HS-5 (cell line): Measurements from ENCODE around the gene RPL13.

Experiments used
- DNase-seq: peaks from one replicate; pipeline ENCODE4 v3.0.0-alpha.2; 2012; ENCODE audit warnings: low read depth

Gene RPL13

DNA sequence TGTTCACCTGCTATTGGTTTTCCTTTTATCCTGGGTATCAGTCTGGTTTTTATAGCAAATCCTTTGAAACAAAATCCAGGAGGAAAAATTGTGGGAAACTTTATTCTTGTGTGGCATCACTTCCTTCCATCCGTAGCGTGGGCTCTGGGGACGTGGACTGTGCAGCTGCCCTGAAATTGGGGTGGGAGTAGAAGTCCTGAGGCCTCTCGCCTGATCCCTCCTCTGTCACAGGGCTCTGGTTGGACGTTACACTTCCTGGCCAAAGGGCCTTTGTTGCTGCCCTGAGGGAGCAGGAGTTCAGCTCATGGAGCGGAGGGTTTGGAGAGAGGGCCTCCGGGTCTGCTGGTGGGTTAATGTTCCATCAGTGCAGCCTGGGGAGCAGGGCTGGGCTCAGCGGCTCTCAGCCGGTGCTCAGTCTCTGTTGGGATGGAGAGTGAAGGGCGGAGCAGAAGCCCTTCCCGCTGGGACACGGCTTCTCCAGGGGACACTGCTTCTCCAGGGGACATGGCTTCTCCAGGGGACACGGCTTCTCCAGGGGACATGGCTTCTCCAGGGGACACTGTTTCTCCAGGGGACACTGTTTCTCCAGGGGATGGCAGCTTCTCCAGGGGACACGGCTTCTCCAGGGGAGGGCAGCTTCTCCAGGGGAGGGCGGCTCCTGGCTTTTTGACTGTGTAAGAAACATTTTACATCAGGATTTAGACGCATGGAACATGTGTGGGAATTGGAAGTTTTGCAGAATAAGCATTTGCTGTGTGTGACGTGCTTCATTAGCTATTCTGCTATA is 15.2 kb upstream of the RPL13 start:
- DNase-seq, result no peak

DNA sequence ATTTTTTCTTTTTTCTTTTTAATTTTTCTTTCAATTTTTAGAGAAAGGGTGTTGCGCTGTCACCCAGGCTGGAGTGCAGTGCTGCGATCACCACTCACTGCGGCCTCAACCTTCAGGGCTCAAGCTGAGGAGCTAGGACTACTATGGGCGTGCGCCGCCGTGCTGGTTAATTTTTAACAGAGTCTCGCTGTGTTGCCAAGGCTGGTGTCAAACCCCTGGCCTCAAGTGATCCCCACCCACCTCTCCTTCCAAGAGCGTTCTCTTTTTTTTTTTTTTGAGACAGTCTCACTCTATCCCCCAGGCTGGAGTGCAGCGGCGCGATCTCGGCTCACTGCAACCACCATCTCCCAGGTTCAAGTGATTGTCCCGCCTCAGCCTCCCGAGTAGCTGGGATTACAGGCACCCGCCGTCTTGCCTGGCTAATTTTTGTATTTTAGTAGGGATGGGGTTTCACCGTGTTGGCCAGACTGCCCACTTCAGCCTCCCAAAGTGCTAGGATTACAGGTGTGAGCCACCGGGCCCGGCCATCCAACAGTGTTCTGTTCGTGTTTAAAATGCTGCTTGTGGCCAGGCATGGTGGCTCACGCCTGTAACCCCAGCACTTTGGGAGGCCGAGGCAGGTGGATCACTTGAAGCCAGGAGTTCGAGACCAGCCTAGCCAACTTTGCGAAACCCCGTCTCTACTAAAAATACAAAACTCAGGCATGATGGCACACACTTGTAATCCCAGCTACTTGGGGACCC is 14.5 kb upstream of the RPL13 start:
- DNase-seq, result no peak

DNA sequence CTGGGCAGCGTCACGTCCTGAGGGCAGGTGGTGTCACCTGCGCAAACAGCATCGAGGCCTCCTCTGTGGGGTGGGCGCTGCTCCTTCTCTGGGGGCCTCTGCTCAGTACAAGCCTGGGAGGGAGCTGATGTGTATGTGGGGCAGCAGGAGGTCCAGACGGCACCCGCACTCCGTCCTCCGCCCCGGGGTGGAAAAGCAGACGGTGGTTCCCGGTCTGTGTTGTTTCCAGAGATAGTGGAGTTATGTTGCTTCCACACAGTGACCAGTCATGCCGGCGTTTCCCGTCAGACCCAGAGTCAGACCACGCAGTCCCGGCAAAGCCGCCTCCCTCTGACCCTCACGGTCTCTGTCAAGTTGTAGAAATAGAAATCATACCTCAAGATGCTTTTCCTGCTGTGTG is 13.7 kb upstream of the RPL13 start:
- DNase-seq, result no peak

DNA sequence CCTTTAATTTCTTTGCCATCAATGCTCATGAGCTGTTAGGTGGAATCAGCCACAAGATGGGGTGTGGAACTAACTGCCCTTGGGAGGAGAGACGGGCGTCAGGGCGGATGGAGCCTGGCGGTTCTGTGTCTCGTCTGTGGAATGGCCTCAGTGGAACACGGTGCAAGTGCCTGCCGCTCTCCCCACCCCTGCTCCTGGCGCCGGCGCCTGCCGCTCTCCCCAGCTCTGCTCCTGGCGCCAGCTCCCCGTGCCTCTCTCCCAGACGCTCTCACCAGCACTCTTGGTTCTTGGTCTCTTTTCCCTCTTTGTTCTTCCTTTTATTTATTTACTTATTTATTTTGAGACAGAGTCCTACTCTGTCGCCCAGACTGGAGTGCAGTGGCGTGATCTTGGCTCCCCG is 13.2 kb upstream of the RPL13 start:
- no peak for DNase-seq

DNA sequence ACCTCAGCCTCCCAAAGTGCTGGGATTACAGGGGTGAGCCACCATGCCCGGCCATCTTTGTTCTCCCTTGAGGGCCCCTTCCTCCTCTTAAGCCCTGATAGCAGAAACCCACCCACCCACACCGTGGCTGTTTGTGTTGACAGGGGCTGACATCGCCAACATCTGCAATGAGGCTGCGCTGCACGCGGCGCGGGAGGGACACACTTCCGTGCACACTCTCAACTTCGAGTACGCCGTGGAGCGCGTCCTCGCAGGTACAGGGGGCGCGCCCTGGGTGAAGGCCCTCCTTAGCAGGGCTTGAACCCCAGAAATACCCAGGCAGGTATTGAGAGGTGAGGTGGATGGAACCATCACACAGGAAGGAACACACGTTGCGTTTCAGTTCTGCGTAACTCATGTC is 12.6 kb upstream of the RPL13 start:
- DNase-seq, result no peak

DNA sequence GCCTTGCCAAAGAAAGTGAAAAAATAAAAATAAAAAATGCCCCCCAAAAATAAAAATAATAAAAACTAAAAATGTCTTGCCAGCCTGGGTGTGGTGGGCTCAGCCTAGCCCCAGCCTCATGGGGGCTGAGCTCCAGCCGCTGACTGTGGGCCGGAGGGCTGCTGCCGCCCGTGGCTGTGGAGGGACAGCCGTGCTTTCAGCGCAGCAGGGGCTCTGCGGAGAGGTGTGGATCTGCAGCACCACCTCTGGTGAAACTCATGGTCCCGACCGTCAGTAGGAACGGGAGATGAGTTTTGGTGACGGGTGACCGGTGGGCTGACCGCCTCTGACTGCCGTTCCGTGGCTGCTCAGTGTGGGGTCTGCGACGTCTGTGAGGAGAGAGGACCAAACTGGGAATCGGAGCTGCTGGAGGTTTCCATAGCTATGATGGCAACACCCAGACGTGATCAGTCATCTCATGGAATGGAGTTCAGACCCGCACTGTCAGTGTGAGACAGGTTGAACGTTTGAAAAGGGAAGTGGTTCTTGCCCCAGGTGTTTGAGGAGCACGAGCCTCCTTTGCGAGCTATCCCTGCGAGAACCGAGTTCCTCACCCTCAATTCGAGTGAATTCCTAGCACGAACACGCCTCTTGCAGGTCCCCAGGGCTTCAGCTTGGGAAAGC is 12.0 kb upstream of the RPL13 start:
- DNase-seq, result no peak

DNA sequence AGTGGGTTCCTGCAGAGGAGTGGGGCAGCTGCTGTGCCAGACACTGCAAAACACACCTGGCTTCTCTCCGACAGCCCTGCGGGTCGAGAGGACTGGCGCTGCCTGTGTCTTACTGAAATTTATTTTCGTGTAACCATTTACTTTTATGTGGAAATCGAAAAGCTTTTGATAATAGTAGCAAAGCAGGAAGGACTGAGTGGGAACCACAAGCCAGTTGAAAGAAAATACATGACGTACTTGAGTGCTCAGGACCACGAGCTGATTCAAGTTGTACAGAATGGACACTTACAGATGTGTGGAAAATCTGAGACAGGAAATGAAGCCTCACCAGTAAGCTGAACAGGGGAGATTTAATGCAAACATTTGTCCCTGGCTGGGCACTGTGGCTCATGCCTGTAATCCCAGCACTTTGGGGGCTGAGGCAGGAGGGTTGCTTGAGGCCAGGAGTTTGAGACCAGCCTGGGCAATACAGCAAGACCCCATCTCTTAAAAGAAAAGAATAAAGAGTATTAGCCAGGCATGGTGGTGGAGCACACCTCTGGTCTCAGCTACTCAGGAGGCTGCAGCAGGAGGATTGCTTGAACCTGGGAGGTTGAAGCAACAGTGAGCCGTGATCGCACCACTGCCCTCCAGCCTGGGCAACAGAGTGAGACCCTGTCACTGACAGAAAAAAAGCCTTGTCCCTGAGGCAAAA is 11.3 kb upstream of the RPL13 start:
- no peak for DNase-seq

DNA sequence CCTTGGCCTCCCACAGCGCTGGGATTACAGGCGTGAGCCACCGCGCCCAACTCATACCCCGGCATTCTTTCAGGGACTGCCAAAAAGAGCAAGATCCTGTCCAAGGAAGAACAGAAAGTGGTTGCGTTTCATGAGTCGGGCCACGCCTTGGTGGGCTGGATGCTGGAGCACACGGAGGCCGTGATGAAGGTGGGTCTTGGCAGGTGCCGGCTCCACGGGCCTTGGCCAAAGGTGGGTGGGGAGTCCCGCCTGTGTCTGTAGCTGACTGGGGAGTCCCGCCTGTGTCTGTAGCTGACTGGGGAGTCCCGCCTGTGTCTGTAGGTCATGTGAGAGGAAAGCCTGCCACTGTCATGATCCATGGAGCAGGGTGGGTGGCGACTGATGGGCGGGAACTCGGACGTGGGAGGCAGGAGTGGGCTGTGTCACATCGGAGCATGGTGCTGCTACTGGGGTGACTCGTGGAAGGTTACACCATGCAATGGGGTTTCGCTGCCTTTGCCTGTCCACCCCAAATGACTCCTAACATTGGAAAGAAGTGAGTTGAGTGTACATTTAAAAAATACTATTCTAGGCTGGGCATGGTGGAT is 10.0 kb upstream of the RPL13 start:
- no peak for DNase-seq

DNA sequence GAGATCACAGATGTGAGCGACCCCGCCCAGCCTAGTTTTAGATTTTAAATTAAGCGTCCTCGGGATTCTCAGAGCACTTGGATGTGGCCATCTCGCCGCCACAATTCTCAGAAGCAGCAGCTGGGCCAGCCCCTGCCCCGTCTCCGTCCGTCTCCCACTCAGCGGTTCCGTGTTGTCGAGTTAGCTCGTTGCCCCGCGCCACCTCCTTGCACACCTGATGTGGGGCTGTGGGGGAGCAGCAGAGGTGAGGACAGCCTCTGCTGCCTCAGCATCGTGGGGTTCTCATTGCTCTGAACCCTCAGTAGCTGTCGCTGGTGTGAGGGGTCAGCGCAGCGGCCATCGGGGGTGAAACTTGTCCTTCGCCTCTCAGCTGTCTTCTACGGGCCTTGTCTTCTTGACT is 8.2 kb upstream of the RPL13 start:
- no peak for DNase-seq

DNA sequence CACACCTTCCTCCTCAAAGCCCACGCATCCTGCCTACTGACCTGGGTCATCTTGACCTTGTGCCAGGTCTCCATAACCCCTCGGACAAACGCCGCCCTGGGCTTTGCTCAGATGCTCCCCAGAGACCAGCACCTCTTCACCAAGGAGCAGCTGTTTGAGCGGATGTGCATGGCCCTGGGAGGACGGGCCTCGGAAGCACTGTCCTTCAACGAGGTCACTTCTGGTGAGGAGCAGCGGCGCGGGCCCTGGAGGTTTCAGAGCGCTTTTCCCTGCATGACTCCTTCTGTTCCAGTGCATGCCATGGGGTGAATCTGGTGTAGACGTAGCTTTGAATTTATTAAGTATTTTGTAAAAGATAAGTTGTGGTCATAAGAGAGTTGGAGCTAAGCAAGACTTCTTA is 7.6 kb upstream of the RPL13 start:
- no peak for DNase-seq

DNA sequence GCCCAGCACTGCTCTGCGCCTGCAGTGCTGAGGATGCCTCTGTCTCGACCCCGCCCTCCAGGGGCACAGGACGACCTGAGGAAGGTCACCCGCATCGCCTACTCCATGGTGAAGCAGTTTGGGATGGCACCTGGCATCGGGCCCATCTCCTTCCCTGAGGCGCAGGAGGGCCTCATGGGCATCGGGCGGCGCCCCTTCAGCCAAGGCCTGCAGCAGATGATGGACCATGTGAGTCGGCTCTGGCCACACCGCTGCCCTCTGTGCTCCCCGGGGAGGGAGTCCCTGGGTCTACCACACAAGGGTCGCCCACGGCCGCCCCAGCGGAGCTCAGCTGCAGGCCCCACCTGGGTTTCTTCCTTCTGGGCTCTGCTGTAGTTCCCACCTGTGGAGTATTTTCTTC is 6.7 kb upstream of the RPL13 start:
- DNase-seq, result no peak

DNA sequence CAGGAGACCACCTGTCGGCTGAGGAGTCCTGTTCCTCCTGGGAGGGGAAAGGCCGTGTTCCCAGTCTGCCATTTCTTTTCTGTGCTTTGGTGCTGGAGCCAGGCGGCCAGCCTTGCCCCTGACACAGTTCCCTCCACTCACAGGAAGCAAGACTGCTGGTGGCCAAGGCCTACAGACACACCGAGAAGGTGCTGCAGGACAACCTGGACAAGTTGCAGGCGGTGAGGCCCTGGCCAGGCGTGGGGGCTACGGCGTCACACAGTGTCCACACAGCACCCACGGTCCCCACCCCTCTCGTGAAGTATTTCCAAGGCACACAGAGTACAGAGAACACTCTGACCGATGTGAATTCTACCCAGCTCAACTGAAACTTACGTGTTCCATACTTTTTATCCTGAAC is 6.1 kb upstream of the RPL13 start:
- DNase-seq, result no peak

DNA sequence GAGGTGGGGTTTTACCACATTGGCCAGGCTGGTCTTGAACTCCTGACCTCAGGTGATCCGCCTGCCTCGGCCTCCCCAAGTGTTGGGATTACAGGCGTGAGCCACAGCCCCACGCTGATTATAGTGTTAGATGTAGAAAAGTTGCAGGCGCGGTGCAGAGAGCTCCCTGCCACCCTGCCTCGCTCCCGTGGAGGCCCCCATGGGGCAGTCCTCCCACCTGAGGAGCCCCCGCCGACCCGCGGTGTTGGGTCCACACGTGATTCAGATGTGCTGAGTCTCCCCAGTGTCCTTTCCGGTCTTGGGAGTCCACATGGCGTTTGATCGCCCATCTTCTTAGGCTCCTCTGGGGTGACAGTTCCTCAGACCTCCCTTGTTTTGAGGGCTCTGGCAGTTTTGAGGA is 5.2 kb upstream of the RPL13 start:
- no peak for DNase-seq

DNA sequence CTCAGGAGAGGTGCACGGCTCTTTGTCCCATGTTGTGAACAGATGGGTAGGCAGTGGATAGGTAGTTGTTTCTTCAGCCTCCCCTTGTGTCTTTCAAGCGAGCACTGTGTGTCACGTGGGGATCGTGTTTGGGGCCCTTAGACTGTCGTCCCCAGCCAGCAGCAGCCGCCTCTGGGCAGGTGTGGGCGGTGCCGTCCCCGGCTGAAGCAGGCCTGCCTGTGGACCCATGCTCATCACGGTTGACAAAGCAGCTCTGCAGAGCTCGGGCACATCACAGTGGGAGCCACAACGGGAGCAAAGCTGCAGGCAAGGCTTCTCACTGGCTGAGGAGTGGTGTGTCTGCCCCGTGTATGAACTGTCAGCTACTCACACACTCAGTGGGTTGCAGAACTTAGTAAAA is 4.7 kb upstream of the RPL13 start:
- no peak for DNase-seq

DNA sequence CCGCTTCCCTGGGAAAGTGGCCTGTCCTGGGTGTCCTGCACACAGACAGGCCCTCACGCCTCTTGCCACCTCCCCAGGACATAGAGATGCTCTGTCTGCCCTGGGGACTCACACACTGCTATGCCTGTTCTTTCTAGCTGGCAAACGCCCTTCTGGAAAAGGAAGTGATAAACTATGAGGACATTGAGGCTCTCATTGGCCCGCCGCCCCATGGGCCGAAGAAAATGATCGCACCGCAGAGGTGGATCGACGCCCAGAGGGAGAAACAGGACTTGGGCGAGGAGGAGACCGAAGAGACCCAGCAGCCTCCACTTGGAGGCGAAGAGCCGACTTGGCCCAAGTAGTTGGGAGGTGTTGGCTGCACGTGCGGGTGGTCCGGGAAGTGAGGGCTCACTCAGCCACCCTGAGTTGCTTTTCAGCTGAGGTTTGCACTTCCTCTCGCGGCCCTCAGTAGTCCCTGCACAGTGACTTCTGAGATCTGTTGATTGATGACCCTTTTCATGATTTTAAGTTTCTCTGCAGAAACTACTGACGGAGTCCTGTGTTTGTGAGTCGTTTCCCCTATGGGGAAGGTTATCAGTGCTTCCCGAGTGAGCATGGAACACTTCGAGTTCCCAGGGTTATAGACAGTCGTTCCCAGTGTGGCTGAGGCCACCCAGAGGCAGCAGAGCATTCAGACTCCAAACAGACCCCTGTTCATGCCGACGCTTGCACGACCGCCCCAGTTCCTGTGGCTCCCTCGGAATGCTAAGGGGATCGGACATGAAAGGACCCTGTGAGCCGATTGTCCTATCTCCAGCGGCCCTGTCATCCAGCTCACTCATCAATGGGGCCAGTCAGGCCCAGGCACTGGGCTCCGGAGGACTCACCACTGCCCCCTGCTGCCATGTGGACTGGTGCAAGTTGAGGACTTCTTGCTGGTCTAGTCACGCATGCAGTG is 3.5 kb upstream of the RPL13 start:
- DNase-seq, result no peak

DNA sequence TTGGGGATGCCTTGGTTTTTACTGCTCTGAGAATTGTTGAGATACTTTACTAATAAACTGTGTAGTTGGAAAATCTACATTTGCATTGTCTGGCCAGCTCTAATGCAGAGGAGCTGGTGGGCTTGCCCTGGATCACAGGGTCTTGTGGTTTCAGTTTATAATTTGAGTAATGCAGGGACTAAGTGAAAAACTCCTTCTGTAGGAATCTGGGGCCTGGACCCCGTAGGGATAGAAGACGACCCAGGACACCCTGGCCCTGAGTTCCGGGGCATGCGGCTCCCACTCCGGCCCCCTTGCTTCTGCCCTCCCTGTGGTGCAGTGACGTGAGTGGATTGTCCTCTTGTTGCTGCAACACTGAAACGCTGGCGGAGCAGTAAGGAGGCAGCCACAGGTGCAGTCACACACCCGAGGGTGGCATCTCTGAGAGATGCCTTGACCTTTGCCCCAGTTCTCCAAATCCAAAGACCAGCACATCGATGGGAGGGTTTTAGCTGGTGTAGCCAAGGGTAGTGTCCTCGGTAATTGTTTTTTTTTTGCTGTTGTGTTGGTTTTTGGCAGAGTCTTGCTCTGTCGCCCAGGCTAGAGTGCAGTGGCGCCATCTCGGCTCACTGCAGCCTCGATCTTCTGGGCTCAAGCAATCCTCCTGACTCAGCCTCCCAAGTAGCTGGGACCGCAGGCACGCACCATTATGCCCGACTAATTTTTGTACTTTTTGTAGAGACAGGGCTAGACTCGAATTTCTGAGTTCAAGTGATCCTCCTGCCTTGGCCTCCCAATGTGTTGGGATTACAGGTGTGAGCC is 2.6 kb upstream of the RPL13 start:
- no peak for DNase-seq

DNA sequence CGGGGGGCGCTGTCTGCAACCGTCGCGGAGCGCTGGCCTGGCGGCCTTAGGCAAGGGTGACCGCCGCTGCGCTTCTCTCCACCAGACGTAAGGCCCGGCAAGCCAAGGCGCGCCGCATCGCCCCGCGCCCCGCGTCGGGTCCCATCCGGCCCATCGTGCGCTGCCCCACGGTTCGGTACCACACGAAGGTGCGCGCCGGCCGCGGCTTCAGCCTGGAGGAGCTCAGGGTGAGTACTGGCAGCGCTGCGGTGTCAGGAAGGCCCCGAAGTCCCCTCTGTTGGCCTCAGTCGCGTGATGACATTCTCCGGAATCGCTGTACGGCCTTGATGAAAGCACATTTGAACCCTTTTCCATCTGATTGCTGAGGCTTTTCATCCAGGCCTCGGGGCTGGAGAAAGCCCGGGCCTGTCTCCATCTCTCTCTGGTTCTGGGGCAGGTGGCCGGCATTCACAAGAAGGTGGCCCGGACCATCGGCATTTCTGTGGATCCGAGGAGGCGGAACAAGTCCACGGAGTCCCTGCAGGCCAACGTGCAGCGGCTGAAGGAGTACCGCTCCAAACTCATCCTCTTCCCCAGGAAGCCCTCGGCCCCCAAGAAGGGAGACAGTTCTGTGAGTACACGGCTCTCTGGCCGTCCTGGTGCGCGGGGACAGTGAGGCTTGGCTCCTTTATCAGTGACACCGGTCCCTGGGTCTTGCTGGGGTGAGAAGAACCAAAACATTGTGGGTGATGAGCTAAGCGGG is 831 bp downstream of the RPL13 start:
- DNase-seq, result no peak

DNA sequence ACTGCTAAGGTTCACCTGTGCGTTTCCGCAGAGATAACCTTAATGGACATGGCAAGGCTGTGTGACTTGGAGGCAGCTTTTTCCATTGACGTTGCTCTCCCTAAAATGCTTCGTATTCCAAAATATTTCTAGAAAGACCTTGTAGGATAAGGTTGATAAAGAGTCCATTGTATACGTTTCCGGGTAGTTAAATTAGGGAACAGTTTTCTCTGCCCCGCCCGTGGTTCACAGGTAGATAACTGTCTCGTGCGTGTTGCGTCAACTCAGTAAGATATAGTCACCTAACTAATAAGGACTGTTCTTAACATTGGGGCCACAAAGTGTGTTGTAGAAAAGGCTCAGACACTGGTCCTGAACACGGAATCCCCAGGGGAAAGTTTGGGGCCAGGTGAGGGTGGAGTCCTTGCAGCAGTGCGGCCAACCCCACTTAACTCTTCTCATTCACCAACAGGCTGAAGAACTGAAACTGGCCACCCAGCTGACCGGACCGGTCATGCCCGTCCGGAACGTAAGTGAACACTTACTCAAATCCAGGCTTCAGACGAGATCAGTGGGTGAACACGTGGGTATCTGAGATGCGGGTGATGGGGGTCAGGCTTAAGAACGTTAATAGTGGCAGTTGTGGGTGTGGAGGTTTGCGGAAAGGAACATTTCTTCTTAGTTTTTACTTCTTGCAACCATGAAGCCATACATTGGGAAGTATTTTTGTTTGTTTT is 1.6 kb downstream of the RPL13 start:
- DNase-seq, result no peak

DNA sequence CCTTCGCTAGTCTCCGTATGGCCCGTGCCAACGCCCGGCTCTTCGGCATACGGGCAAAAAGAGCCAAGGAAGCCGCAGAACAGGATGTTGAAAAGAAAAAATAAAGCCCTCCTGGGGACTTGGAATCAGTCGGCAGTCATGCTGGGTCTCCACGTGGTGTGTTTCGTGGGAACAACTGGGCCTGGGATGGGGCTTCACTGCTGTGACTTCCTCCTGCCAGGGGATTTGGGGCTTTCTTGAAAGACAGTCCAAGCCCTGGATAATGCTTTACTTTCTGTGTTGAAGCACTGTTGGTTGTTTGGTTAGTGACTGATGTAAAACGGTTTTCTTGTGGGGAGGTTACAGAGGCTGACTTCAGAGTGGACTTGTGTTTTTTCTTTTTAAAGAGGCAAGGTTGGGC is 2.5 kb downstream of the RPL13 start:
- DNase-seq, result no peak
